ENCODE results near the gene SSRP1.
A peak's percentile ranks its signal among the peaks of the same experiment; 100 is the strongest.

Gene SSRP1

GRCh38 chr11:57318178-57318577, 17.5 kb downstream of the SSRP1 start:
- DNase-seq (ENCODE audit: low read depth, low spot score): no peak

- DNase-seq (ENCODE audit: low read depth, low spot score): no peak
These were observed 19.7 kb downstream of the SSRP1 start for GRCh38 chr11:57316017-57316416.

GRCh38 chr11:57315491-57315890, 20.2 kb downstream of the SSRP1 start:
- no peak for DNase-seq (ENCODE audit: low read depth, low spot score)

GRCh38 chr11:57314221-57314973, 21.3 kb downstream of the SSRP1 start:
- DNase-seq (ENCODE audit: low read depth, low spot score): no peak

- DNase-seq (ENCODE audit: low read depth, low spot score): no peak
These were observed 21.9 kb downstream of the SSRP1 start for GRCh38 chr11:57313788-57314135.

GRCh38 chr11:57313071-57313787, 22.5 kb downstream of the SSRP1 start:
- no peak for DNase-seq (ENCODE audit: low read depth, low spot score)

- DNase-seq (ENCODE audit: low read depth, low spot score): no peak
These were observed 23.1 kb downstream of the SSRP1 start for GRCh38 chr11:57312511-57313021.

- peak; percentile 84 for DNase-seq (ENCODE audit: low read depth, low spot score)
These were observed 24.4 kb downstream of the SSRP1 start for GRCh38 chr11:57311109-57311936.

- no peak for DNase-seq (ENCODE audit: low read depth, low spot score)
These were observed 25.0 kb downstream of the SSRP1 start for GRCh38 chr11:57310630-57311086.

- no peak for DNase-seq (ENCODE audit: low read depth, low spot score)
These were observed 25.6 kb downstream of the SSRP1 start for GRCh38 chr11:57310091-57310490.

- no peak for DNase-seq (ENCODE audit: low read depth, low spot score)
These were observed 26.3 kb downstream of the SSRP1 start for GRCh38 chr11:57309106-57310059.

- no peak for DNase-seq (ENCODE audit: low read depth, low spot score)
These were observed 27.1 kb downstream of the SSRP1 start for GRCh38 chr11:57308426-57309060.

GRCh38 chr11:57307666-57308270, 27.9 kb downstream of the SSRP1 start:
- no peak for DNase-seq (ENCODE audit: low read depth, low spot score)

GRCh38 chr11:57306940-57307565, 28.6 kb downstream of the SSRP1 start:
- DNase-seq (ENCODE audit: low read depth, low spot score): no peak

GRCh38 chr11:57306161-57306876, 29.4 kb downstream of the SSRP1 start:
- no peak for DNase-seq (ENCODE audit: low read depth, low spot score)

GRCh38 chr11:57305523-57305922, 30.2 kb downstream of the SSRP1 start:
- no peak for DNase-seq (ENCODE audit: low read depth, low spot score)

- DNase-seq (ENCODE audit: low read depth, low spot score): no peak
These were observed 31.6 kb downstream of the SSRP1 start for GRCh38 chr11:57303990-57304579.

GRCh38 chr11:57303280-57303989, 32.3 kb downstream of the SSRP1 start:
- no peak for DNase-seq (ENCODE audit: low read depth, low spot score)
